Mesendoderm (in vitro differentiated cells): ENCODE measurements around the gene AP3S2.
"Not testable (repeated sequence)": the region's sequence is repeated elsewhere in the genome, so short reads cannot be mapped to it uniquely, and the experiment has no call there.

Experiments used
- DNase-seq: peaks from one replicate; pipeline ENCODE4 v3.0.0; 2013
- H2AK5ac ChIP-seq: 2 replicates; pipeline ENCODE4 v1.6.1; 2013; ENCODE audit warnings: low read length, inconsistent platforms
- H2BK120ac ChIP-seq: 2 replicates; pipeline ENCODE4 v1.6.1; 2013; ENCODE audit warnings: low read depth, mild to moderate bottlenecking, low read length, moderate library complexity, mixed read lengths
- H2BK15ac ChIP-seq: replicated peaks from 2 replicates; pipeline ENCODE4 v1.6.1; 2013; ENCODE audit warnings: low read depth, mild to moderate bottlenecking, moderate library complexity
- H2BK5ac ChIP-seq: 2 replicates; pipeline ENCODE4 v1.6.1; 2013; ENCODE audit warnings: low read length, inconsistent platforms
- H3K18ac ChIP-seq: 2 replicates; pipeline ENCODE4 v1.6.1; 2013; ENCODE audit warnings: mild to moderate bottlenecking, low read length, mixed read lengths
- H3K23ac ChIP-seq: one replicate; pipeline ENCODE4 v1.6.1; 2013; ENCODE audit warnings: low read length
- H3K27ac ChIP-seq: 2 replicates; pipeline ENCODE4 v1.5.1; 2013; ENCODE audit warnings: low read depth, mild to moderate bottlenecking, inconsistent platforms, low read length, moderate library complexity
- H3K27me3 ChIP-seq: 2 replicates; pipeline ENCODE4 v1.6.1; 2013; ENCODE audit warnings: low read length, control low read depth, mild to moderate bottlenecking, inconsistent platforms; ENCODE audit not compliant: insufficient read depth, poor library complexity
- H3K36me3 ChIP-seq: 2 replicates; pipeline ENCODE4 v1.6.1; 2013; ENCODE audit warnings: low read length, inconsistent platforms; ENCODE audit not compliant: control insufficient read depth, insufficient read depth
- H3K4ac ChIP-seq: one replicate; pipeline ENCODE4 v1.6.1; 2013; ENCODE audit warnings: low read depth, mild to moderate bottlenecking, low read length, moderate library complexity
- H3K4me1 ChIP-seq: 2 replicates; pipeline ENCODE4 v1.6.1; 2013; ENCODE audit warnings: low read depth, low read length, inconsistent platforms; ENCODE audit not compliant: control insufficient read depth
- H3K4me2 ChIP-seq: 2 replicates; pipeline ENCODE4 v1.6.1; 2013; ENCODE audit warnings: low read length
- H3K4me3 ChIP-seq: 2 replicates; pipeline ENCODE4 v1.5.1; 2013; ENCODE audit warnings: mild to moderate bottlenecking, low read length
- H3K56ac ChIP-seq: one replicate; pipeline ENCODE4 v1.6.1; 2013; ENCODE audit warnings: low read length
- H3K79me1 ChIP-seq: 2 replicates; pipeline ENCODE4 v1.6.1; 2013; ENCODE audit warnings: low read length, inconsistent platforms
- H3K79me2 ChIP-seq: 2 replicates; pipeline ENCODE4 v1.6.1; 2013; ENCODE audit warnings: mild to moderate bottlenecking, low read length; ENCODE audit not compliant: control insufficient read depth, insufficient read depth
- H3K9ac ChIP-seq: 2 replicates; pipeline ENCODE4 v1.6.1; 2013; ENCODE audit warnings: low read length, inconsistent platforms
- H4K5ac ChIP-seq: one replicate; pipeline ENCODE4 v1.6.1; 2013; ENCODE audit warnings: low read length
- H4K8ac ChIP-seq: one replicate; pipeline ENCODE4 v1.6.1; 2013; ENCODE audit warnings: low read depth, mild to moderate bottlenecking, control low read depth, low read length, moderate library complexity
- WGBS: extraction: QIAGEN DNeasy Blood & Tissue Kit; methylation state at CpG from one replicate; pipeline ENCODE4 v1.1.7; 2013; ENCODE audit warnings: low lambda C conversion rate, missing lambda C conversion rate; ENCODE audit not compliant: insufficient coverage; ENCODE audit errors: extremely low coverage; 5-methylcytosine and 5-hydroxymethylcytosine counted together

The AP3S2 gene

GRCh38 chr15:89794627-89795241 lies 99.1 kb downstream of the AP3S2 start:
- Histone ChIP-seq H3K27me3 (no peaks in the 10 kb centered on the region), H2BK15ac (no peak overlapping the region), H3K4ac (no peak overlapping the region), H3K23ac (no peak overlapping the region), H3K56ac (no peak overlapping the region), H3K79me2 (no peaks in the 10 kb centered on the region), H3K9ac (no peak overlapping the region), H4K5ac (no peak overlapping the region), H2BK5ac (no peak overlapping the region), H3K4me3 (no peak overlapping the region), H2AK5ac (no peak overlapping the region), H2BK120ac (no peak overlapping the region), H4K8ac (no peak overlapping the region), H3K4me2 (no peak overlapping the region), H3K79me1 (no peaks in the 10 kb centered on the region), H3K36me3 (no peaks in the 10 kb centered on the region), H3K4me1 (no peaks in the 10 kb centered on the region), H3K18ac (no peak overlapping the region), H3K27ac (no peak overlapping the region)
- WGBS = no CpG with 5 or more reads among the region's 5 CpGs
- no peak for DNase-seq

DNA sequence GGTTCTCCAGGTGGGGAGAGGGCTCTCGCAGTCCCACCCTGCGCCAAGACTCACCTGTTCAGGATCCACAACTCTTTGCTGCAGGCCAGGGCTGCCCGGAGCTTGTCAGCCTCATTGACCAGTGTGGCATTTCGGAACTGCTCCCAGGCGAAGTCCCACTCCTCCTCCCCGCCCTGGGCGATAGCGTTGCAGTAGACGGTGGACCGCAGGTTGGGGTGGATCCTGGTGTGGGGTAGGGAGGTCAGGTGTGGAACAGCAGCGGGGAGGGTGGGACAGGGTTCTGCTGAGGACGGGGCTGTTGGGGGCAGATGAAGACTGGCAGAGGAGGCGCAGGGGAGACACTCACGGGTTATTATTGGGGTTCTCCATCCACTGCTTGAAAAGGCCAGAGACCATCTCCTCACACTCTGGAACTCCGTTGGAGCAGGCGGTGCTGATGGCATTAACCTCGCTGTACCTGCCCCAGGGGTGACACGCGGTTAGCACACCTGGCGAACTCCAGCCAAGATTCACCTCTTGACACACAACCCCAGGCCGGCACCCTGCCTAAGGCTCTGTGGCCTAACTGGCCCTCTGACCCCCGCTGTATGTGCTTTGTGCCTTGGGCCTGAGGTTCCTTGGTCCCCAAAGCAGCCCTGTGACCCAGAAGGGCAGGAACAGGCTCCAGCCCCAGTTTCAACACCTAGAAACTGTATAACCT lies 101.5 kb downstream of the AP3S2 start:
- H3K18ac ChIP-seq = no peak overlapping the region
- H2BK120ac ChIP-seq = no peak overlapping the region
- H3K56ac ChIP-seq = no peak overlapping the region
- no CpG with 5 or more reads among the region's 22 CpGs for WGBS
- no peaks in the 10 kb centered on the region for H3K36me3 ChIP-seq
- no peaks in the 10 kb centered on the region for H3K79me1 ChIP-seq
- H3K23ac ChIP-seq = no peak overlapping the region
- H4K5ac ChIP-seq = no peak overlapping the region
- no peak overlapping the region for H3K4ac ChIP-seq
- no peak overlapping the region for H2AK5ac ChIP-seq
- H4K8ac ChIP-seq = no peak overlapping the region
- H2BK15ac ChIP-seq = no peak overlapping the region
- no peak for DNase-seq
- H2BK5ac ChIP-seq = no peak overlapping the region
- no peak overlapping the region for H3K9ac ChIP-seq
- H3K27me3 ChIP-seq = no peaks in the 10 kb centered on the region
- no peaks in the 10 kb centered on the region for H3K4me1 ChIP-seq
- H3K4me3 ChIP-seq = no peak overlapping the region
- no peak overlapping the region for H3K27ac ChIP-seq
- no peak overlapping the region for H3K4me2 ChIP-seq
- no peaks in the 10 kb centered on the region for H3K79me2 ChIP-seq

DNA sequence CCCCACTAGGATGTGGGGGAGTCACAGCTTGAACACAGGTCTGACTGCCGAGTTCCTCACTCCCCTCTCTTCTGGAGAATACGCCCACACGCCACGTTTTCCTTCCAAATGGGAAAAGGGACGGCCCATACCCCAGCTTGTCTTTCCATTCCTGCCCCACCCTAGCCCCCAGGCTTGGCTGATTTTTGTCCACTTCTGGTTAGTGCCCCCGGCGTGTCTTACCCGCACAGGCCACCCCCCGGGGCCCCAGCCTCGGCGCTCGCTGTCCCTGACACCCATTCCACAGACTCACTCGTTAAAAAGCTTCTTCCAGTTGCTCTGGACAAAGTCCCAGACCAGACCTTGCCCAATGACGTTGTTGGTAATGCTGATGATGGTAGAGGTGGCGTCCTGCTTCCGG lies 103.1 kb downstream of the AP3S2 start:
- Histone ChIP-seq H3K4me1 (no peaks in the 10 kb centered on the region), H3K4ac (no peak overlapping the region), H3K18ac (no peak overlapping the region), H3K79me2 (no peaks in the 10 kb centered on the region), H3K36me3 (no peaks in the 10 kb centered on the region), H3K27me3 (no peaks in the 10 kb centered on the region), H3K56ac (no peak overlapping the region), H3K4me3 (no peak overlapping the region), H3K4me2 (no peak overlapping the region), H3K79me1 (no peaks in the 10 kb centered on the region), H4K5ac (no peak overlapping the region), H2BK120ac (no peak overlapping the region), H3K27ac (no peak overlapping the region), H2AK5ac (no peak overlapping the region), H2BK15ac (no peak overlapping the region), H3K23ac (no peak overlapping the region), H3K9ac (no peak overlapping the region), H4K8ac (no peak overlapping the region), H2BK5ac (no peak overlapping the region)
- WGBS = no CpG with 5 or more reads among the region's 16 CpGs
- no peak for DNase-seq

- no peak overlapping the region for H3K27ac ChIP-seq
- no peak overlapping the region for H3K4me2 ChIP-seq
- no peaks in the 10 kb centered on the region for H3K27me3 ChIP-seq
- H2AK5ac ChIP-seq = no peak overlapping the region
- no CpG with 5 or more reads among the region's 10 CpGs for WGBS
- no peak overlapping the region for H2BK120ac ChIP-seq
- H3K36me3 ChIP-seq = no peaks in the 10 kb centered on the region
- H3K9ac ChIP-seq = no peak overlapping the region
- H4K8ac ChIP-seq = no peak overlapping the region
- no peaks in the 10 kb centered on the region for H3K79me2 ChIP-seq
- H4K5ac ChIP-seq = no peak overlapping the region
- no peak overlapping the region for H3K4ac ChIP-seq
- H2BK5ac ChIP-seq = no peak overlapping the region
- DNase-seq = no peak
- no peak overlapping the region for H2BK15ac ChIP-seq
- no peak overlapping the region for H3K56ac ChIP-seq
- no peaks in the 10 kb centered on the region for H3K4me1 ChIP-seq
- no peaks in the 10 kb centered on the region for H3K79me1 ChIP-seq
- no peak overlapping the region for H3K18ac ChIP-seq
- no peak overlapping the region for H3K4me3 ChIP-seq
- no peak overlapping the region for H3K23ac ChIP-seq
Measured at GRCh38 chr15:89790206-89790605, 103.6 kb downstream of the AP3S2 start.

DNA sequence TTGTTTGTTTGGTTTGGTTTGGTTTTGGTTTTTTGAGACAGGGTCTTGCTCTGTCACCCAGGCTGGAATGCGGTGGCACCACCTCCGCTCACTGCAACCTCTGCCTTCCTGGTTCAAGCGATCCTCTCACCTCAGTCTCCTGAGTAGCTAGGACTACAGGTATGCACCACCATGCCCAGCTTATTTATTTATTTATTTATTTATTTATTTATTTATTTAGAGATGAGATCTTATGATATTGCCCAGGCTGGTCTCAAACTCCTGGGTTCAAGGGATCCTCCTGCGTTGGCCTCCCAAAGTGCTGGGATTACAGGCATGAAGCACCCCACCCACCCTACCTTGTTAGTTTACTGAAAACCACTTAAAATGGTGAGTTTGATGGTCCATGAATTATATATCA lies 105.2 kb downstream of the AP3S2 start:
- not testable (repeated sequence) for H3K18ac ChIP-seq, H2AK5ac ChIP-seq, H3K56ac ChIP-seq, H3K36me3 ChIP-seq, H3K27ac ChIP-seq, H3K4me2 ChIP-seq, H2BK5ac ChIP-seq, H3K79me2 ChIP-seq, H3K27me3 ChIP-seq, DNase-seq, H3K4me3 ChIP-seq, H3K4me1 ChIP-seq, H3K4ac ChIP-seq, H4K8ac ChIP-seq, H3K23ac ChIP-seq, H3K9ac ChIP-seq, H2BK15ac ChIP-seq, H3K79me1 ChIP-seq, H4K5ac ChIP-seq, H2BK120ac ChIP-seq
- WGBS = no CpG with 5 or more reads among the region's 4 CpGs

- Histone ChIP-seq H3K4me1 (peaks cover 13% of the 10 kb centered on the region), H3K4me3 (no peak overlapping the region), H2AK5ac (no peak overlapping the region), H4K8ac (no peak overlapping the region), H3K4ac (no peak overlapping the region), H3K18ac (no peak overlapping the region), H3K36me3 (no peaks in the 10 kb centered on the region), H2BK120ac (no peak overlapping the region), H3K23ac (no peak overlapping the region), H3K9ac (no peak overlapping the region), H2BK15ac (no peak overlapping the region), H3K27me3 (no peaks in the 10 kb centered on the region), H3K79me1 (no peaks in the 10 kb centered on the region), H2BK5ac (no peak overlapping the region), H3K27ac (no peak overlapping the region), H3K79me2 (no peaks in the 10 kb centered on the region), H3K4me2 (no peak overlapping the region), H4K5ac (no peak overlapping the region), H3K56ac (no peak overlapping the region)
- DNase-seq = no peak
- no CpG with 5 or more reads among the region's 3 CpGs for WGBS
Measured at GRCh38 chr15:89787944-89788343, 105.8 kb downstream of the AP3S2 start.
